Measurements from ENCODE around the gene BDKRB1.

The BDKRB1 gene

GRCh38 chr14:96245710-96246538 is 10.1 kb upstream of the BDKRB1 start:
- Histone ChIP-seq H3K9me3 (ENCODE audit: control insufficient read depth, insufficient read depth, low read length) (no peaks in the 10 kb centered on the region), H3K27me3 (ENCODE audit: control insufficient read depth, insufficient read depth, low read length) (no peaks in the 10 kb centered on the region), H3K36me3 (ENCODE audit: control insufficient read depth, insufficient read depth, low read length) (peaks cover 2% of the 10 kb centered on the region; the same call in 1 of the 2 replicates), H3K4me3 (ENCODE audit: low read length) (no peak overlapping the region), H3K4me1 (ENCODE audit: control insufficient read depth, insufficient read depth, low read length) (no peaks in the 10 kb centered on the region; the same call in 1 of the 2 replicates), H3K27ac (ENCODE audit: low read length) (no peak overlapping the region)
- no CpG with 5 or more reads among the region's 3 CpGs for WGBS (ENCODE audit: insufficient coverage, insufficient read length)
- DNase-seq (ENCODE audit: low read depth, low spot score), result no peak

- no peaks in the 10 kb centered on the region for H3K36me3 ChIP-seq (ENCODE audit: control insufficient read depth, insufficient read depth, low read length)
- H3K4me3 ChIP-seq (ENCODE audit: low read length), result no peak overlapping the region
- no peaks in the 10 kb centered on the region; the same call in 1 of the 2 replicates for H3K4me1 ChIP-seq (ENCODE audit: control insufficient read depth, insufficient read depth, low read length)
- no peak overlapping the region for H3K27ac ChIP-seq (ENCODE audit: low read length)
- no peaks in the 10 kb centered on the region for H3K9me3 ChIP-seq (ENCODE audit: control insufficient read depth, insufficient read depth, low read length)
- WGBS (ENCODE audit: insufficient coverage, insufficient read length), result no CpG with 5 or more reads among the region's 1 CpG
- H3K27me3 ChIP-seq (ENCODE audit: control insufficient read depth, insufficient read depth, low read length), result no peaks in the 10 kb centered on the region
- DNase-seq (ENCODE audit: low read depth, low spot score), result no peak
These were observed 9.5 kb upstream of the BDKRB1 start for GRCh38 chr14:96246539-96246847.

GRCh38 chr14:96247031-96247430 is 9.0 kb upstream of the BDKRB1 start:
- H3K27ac ChIP-seq (ENCODE audit: low read length), result no peak overlapping the region
- WGBS (ENCODE audit: insufficient coverage, insufficient read length), result no CpG with 5 or more reads among the region's 6 CpGs

GRCh38 chr14:96249029-96249428 is 7.0 kb upstream of the BDKRB1 start:
- H3K9me3 ChIP-seq (ENCODE audit: control insufficient read depth, insufficient read depth, low read length), result no peaks in the 10 kb centered on the region
- no peak overlapping the region for H3K4me3 ChIP-seq (ENCODE audit: low read length)
- H3K27me3 ChIP-seq (ENCODE audit: control insufficient read depth, insufficient read depth, low read length), result no peaks in the 10 kb centered on the region
- H3K27ac ChIP-seq (ENCODE audit: low read length), result no peak overlapping the region
- no peaks in the 10 kb centered on the region; the same call in 1 of the 2 replicates for H3K4me1 ChIP-seq (ENCODE audit: control insufficient read depth, insufficient read depth, low read length)
- DNase-seq (ENCODE audit: low read depth, low spot score), result no peak
- no CpG with 5 or more reads among the region's 5 CpGs for WGBS (ENCODE audit: insufficient coverage, insufficient read length)
- H3K36me3 ChIP-seq (ENCODE audit: control insufficient read depth, insufficient read depth, low read length), result no peaks in the 10 kb centered on the region

More at GRCh38 chr14:96247031-96247430, 9.0 kb upstream of the BDKRB1 start:
- DNase-seq (ENCODE audit: low read depth, low spot score), result no peak
- Histone ChIP-seq H3K4me1 (ENCODE audit: control insufficient read depth, insufficient read depth, low read length) (no peaks in the 10 kb centered on the region; the same call in 1 of the 2 replicates), H3K36me3 (ENCODE audit: control insufficient read depth, insufficient read depth, low read length) (no peaks in the 10 kb centered on the region), H3K27me3 (ENCODE audit: control insufficient read depth, insufficient read depth, low read length) (no peaks in the 10 kb centered on the region), H3K4me3 (ENCODE audit: low read length) (no peak overlapping the region), H3K9me3 (ENCODE audit: control insufficient read depth, insufficient read depth, low read length) (no peaks in the 10 kb centered on the region)

- no CpG with 5 or more reads among the region's 3 CpGs for WGBS (ENCODE audit: insufficient coverage, insufficient read length)
- Histone ChIP-seq H3K4me3 (ENCODE audit: low read length) (no peak overlapping the region), H3K27ac (ENCODE audit: low read length) (no peak overlapping the region), H3K27me3 (ENCODE audit: control insufficient read depth, insufficient read depth, low read length) (no peaks in the 10 kb centered on the region), H3K4me1 (ENCODE audit: control insufficient read depth, insufficient read depth, low read length) (no peaks in the 10 kb centered on the region; the same call in 1 of the 2 replicates), H3K9me3 (ENCODE audit: control insufficient read depth, insufficient read depth, low read length) (no peaks in the 10 kb centered on the region), H3K36me3 (ENCODE audit: control insufficient read depth, insufficient read depth, low read length) (no peaks in the 10 kb centered on the region)
- DNase-seq (ENCODE audit: low read depth, low spot score), result no peak
These were observed 5.5 kb upstream of the BDKRB1 start for GRCh38 chr14:96250485-96250884.

- Histone ChIP-seq H3K27me3 (ENCODE audit: control insufficient read depth, insufficient read depth, low read length) (no peaks in the 10 kb centered on the region), H3K36me3 (ENCODE audit: control insufficient read depth, insufficient read depth, low read length) (no peaks in the 10 kb centered on the region), H3K4me1 (ENCODE audit: control insufficient read depth, insufficient read depth, low read length) (no peaks in the 10 kb centered on the region; the same call in 1 of the 2 replicates), H3K4me3 (ENCODE audit: low read length) (no peak overlapping the region), H3K9me3 (ENCODE audit: control insufficient read depth, insufficient read depth, low read length) (no peaks in the 10 kb centered on the region), H3K27ac (ENCODE audit: low read length) (no peak overlapping the region)
- no peak for DNase-seq (ENCODE audit: low read depth, low spot score)
- no CpG with 5 or more reads among the region's 4 CpGs for WGBS (ENCODE audit: insufficient coverage, insufficient read length)
These were observed 4.3 kb upstream of the BDKRB1 start for GRCh38 chr14:96251656-96252155.

- WGBS (ENCODE audit: insufficient coverage, insufficient read length), result no CpG with 5 or more reads among the region's 19 CpGs
- no peaks in the 10 kb centered on the region for H3K27me3 ChIP-seq (ENCODE audit: control insufficient read depth, insufficient read depth, low read length)
- H3K4me3 ChIP-seq (ENCODE audit: low read length), result no peak overlapping the region
- no peak for DNase-seq (ENCODE audit: low read depth, low spot score)
- H3K9me3 ChIP-seq (ENCODE audit: control insufficient read depth, insufficient read depth, low read length), result no peaks in the 10 kb centered on the region
- H3K4me1 ChIP-seq (ENCODE audit: control insufficient read depth, insufficient read depth, low read length), result no peaks in the 10 kb centered on the region; the same call in 1 of the 2 replicates
- H3K27ac ChIP-seq (ENCODE audit: low read length), result no peak overlapping the region
- no peaks in the 10 kb centered on the region for H3K36me3 ChIP-seq (ENCODE audit: control insufficient read depth, insufficient read depth, low read length)
These were observed 3.5 kb upstream of the BDKRB1 start for GRCh38 chr14:96252323-96252998.

- H3K4me1 ChIP-seq (ENCODE audit: control insufficient read depth, insufficient read depth, low read length), result no peaks in the 10 kb centered on the region; the same call in 1 of the 2 replicates
- H3K36me3 ChIP-seq (ENCODE audit: control insufficient read depth, insufficient read depth, low read length), result no peaks in the 10 kb centered on the region
- no CpG with 5 or more reads among the region's 9 CpGs for WGBS (ENCODE audit: insufficient coverage, insufficient read length)
- H3K27me3 ChIP-seq (ENCODE audit: control insufficient read depth, insufficient read depth, low read length), result no peaks in the 10 kb centered on the region
- no peak overlapping the region for H3K4me3 ChIP-seq (ENCODE audit: low read length)
- no peak overlapping the region for H3K27ac ChIP-seq (ENCODE audit: low read length)
- no peaks in the 10 kb centered on the region for H3K9me3 ChIP-seq (ENCODE audit: control insufficient read depth, insufficient read depth, low read length)
- no peak for DNase-seq (ENCODE audit: low read depth, low spot score)
These were observed 2.9 kb upstream of the BDKRB1 start for GRCh38 chr14:96252999-96253539.

- H3K36me3 ChIP-seq (ENCODE audit: control insufficient read depth, insufficient read depth, low read length), result no peaks in the 10 kb centered on the region
- H3K4me3 ChIP-seq (ENCODE audit: low read length), result no peak overlapping the region
- H3K27me3 ChIP-seq (ENCODE audit: control insufficient read depth, insufficient read depth, low read length), result no peaks in the 10 kb centered on the region
- H3K4me1 ChIP-seq (ENCODE audit: control insufficient read depth, insufficient read depth, low read length), result no peaks in the 10 kb centered on the region; the same call in 1 of the 2 replicates
- WGBS (ENCODE audit: insufficient coverage, insufficient read length), result no CpG with 5 or more reads among the region's 11 CpGs
- no peak for DNase-seq (ENCODE audit: low read depth, low spot score)
- no peaks in the 10 kb centered on the region for H3K9me3 ChIP-seq (ENCODE audit: control insufficient read depth, insufficient read depth, low read length)
- no peak overlapping the region for H3K27ac ChIP-seq (ENCODE audit: low read length)
These were observed 1.3 kb upstream of the BDKRB1 start for GRCh38 chr14:96254687-96255086.

GRCh38 chr14:96256407-96256806 is 397 bp downstream of the BDKRB1 start:
- Histone ChIP-seq H3K4me1 (ENCODE audit: control insufficient read depth, insufficient read depth, low read length) (no peaks in the 10 kb centered on the region), H3K4me3 (ENCODE audit: low read length) (no peak overlapping the region), H3K27me3 (ENCODE audit: control insufficient read depth, insufficient read depth, low read length) (no peaks in the 10 kb centered on the region), H3K9me3 (ENCODE audit: control insufficient read depth, insufficient read depth, low read length) (no peaks in the 10 kb centered on the region), H3K36me3 (ENCODE audit: control insufficient read depth, insufficient read depth, low read length) (no peaks in the 10 kb centered on the region), H3K27ac (ENCODE audit: low read length) (no peak overlapping the region)
- WGBS (ENCODE audit: insufficient coverage, insufficient read length), result no CpG with 5 or more reads among the region's 4 CpGs
- DNase-seq (ENCODE audit: low read depth, low spot score), result no peak
